H9 (cell line): ENCODE results near the gene GORASP1. TPM values are rescaled to one million over a fixed set of nuclear protein-coding genes. Genes with fewer than 3 reads are reported as not detected.

ENCODE experiments used
- DNase-seq: peaks from one replicate; pipeline ENCODE4 v3.0.0-alpha.2; 2017
- H2AFZ ChIP-seq: one replicate; pipeline ENCODE4 v1.6.1; 2013; ENCODE audit warnings: mild to moderate bottlenecking, low read length, control low read depth, moderate library complexity
- H2AK5ac ChIP-seq: 2 replicates; pipeline ENCODE4 v1.6.1; 2013; ENCODE audit warnings: low read length, control low read depth, mixed read lengths; ENCODE audit not compliant: insufficient read length
- H2BK120ac ChIP-seq: one replicate; pipeline ENCODE4 v1.6.1; 2013; ENCODE audit warnings: low read depth, mild to moderate bottlenecking, low read length, control low read depth, inconsistent platforms; ENCODE audit not compliant: poor library complexity, severe bottlenecking
- H2BK12ac ChIP-seq: 2 replicates; pipeline ENCODE4 v1.6.1; 2013; ENCODE audit warnings: low read length, control low read depth, mixed read lengths, low read depth; ENCODE audit not compliant: insufficient read length
- H2BK15ac ChIP-seq: 2 replicates; pipeline ENCODE4 v1.6.1; 2013; ENCODE audit warnings: low read depth, low read length, control low read depth
- H2BK20ac ChIP-seq: one replicate; pipeline ENCODE4 v1.6.1; 2013; ENCODE audit warnings: low read depth, mild to moderate bottlenecking, low read length, control low read depth, inconsistent platforms; ENCODE audit not compliant: poor library complexity, severe bottlenecking
- H2BK5ac ChIP-seq: 2 replicates; pipeline ENCODE4 v1.6.1; 2013; ENCODE audit warnings: low read length, control low read depth, mixed read lengths; ENCODE audit not compliant: insufficient read length
- H3K14ac ChIP-seq: 2 replicates; pipeline ENCODE4 v1.6.1; 2013; ENCODE audit warnings: low read length, control low read depth; ENCODE audit not compliant: insufficient read depth
- H3K18ac ChIP-seq: 2 replicates; pipeline ENCODE4 v1.6.1; 2013; ENCODE audit warnings: low read depth, mild to moderate bottlenecking, mixed read lengths, low read length, control low read depth; ENCODE audit not compliant: insufficient read length
- H3K23ac ChIP-seq: 2 replicates; pipeline ENCODE4 v1.6.1; 2013; ENCODE audit warnings: low read length, control low read depth, mixed read lengths, low read depth; ENCODE audit not compliant: insufficient read length
- H3K23me2 ChIP-seq: 2 replicates; pipeline ENCODE4 v1.6.1; 2013; ENCODE audit warnings: low read depth, mild to moderate bottlenecking, mixed read lengths, low read length, control low read depth; ENCODE audit not compliant: insufficient read length, poor library complexity, severe bottlenecking
- H3K27ac ChIP-seq: 2 replicates; pipeline ENCODE4 v1.5.1; 2013; ENCODE audit warnings: low read length, control low read depth, mixed read lengths, low read depth; ENCODE audit not compliant: insufficient read length
- H3K27me3 ChIP-seq: 2 replicates; pipeline ENCODE4 v1.6.1; 2013; ENCODE audit warnings: low read length, control low read depth, inconsistent platforms; ENCODE audit not compliant: insufficient read depth
- H3K4ac ChIP-seq: 2 replicates; pipeline ENCODE4 v1.6.1; 2013; ENCODE audit warnings: low read depth, mild to moderate bottlenecking, control low read depth, inconsistent platforms, low read length, moderate library complexity
- H3K4me1 ChIP-seq: 2 replicates; pipeline ENCODE4 v1.6.1; 2013; ENCODE audit warnings: low read length, control low read depth, inconsistent platforms; ENCODE audit not compliant: insufficient read depth
- H3K4me2 ChIP-seq: 2 replicates; pipeline ENCODE4 v1.6.1; 2013; ENCODE audit warnings: low read length, control low read depth, mixed read lengths; ENCODE audit not compliant: insufficient read length, insufficient read depth
- H3K56ac ChIP-seq: 2 replicates; pipeline ENCODE4 v1.6.1; 2013; ENCODE audit warnings: low read depth, mild to moderate bottlenecking, mixed read lengths, low read length, control low read depth; ENCODE audit not compliant: insufficient read length
- H3K79me1 ChIP-seq: 2 replicates; pipeline ENCODE4 v1.6.1; 2013; ENCODE audit warnings: low read depth, mild to moderate bottlenecking, moderate library complexity, low read length, control low read depth, inconsistent platforms; ENCODE audit not compliant: insufficient read depth, poor library complexity, severe bottlenecking
- H3K79me2 ChIP-seq: 2 replicates; pipeline ENCODE4 v1.6.1; 2013; ENCODE audit warnings: low read length, control low read depth, inconsistent platforms; ENCODE audit not compliant: insufficient read depth
- H3K9ac ChIP-seq: 2 replicates; pipeline ENCODE4 v1.6.1; 2013; ENCODE audit warnings: low read length, control low read depth, mixed read lengths; ENCODE audit not compliant: insufficient read length; ENCODE audit errors: extremely low read depth
- H3K9me3 ChIP-seq: one replicate; pipeline ENCODE4 v1.6.1; 2013; ENCODE audit warnings: low read depth, low read length, inconsistent platforms; ENCODE audit not compliant: control insufficient read depth
- H3T11ph ChIP-seq: one replicate; pipeline ENCODE4 v1.6.1; 2013; ENCODE audit warnings: mild to moderate bottlenecking, low read length, control low read depth, inconsistent platforms
- H4K20me1 ChIP-seq: one replicate; pipeline ENCODE4 v1.6.1; 2013; ENCODE audit not compliant: control insufficient read depth, insufficient read length, insufficient read depth
- H4K5ac ChIP-seq: 2 replicates; pipeline ENCODE4 v1.6.1; 2013; ENCODE audit warnings: low read depth, mild to moderate bottlenecking, mixed read lengths, low read length, control low read depth; ENCODE audit not compliant: insufficient read length
- H4K8ac ChIP-seq: replicated peaks from 2 replicates; pipeline ENCODE4 v1.6.1; 2013; ENCODE audit warnings: low read length, control low read depth, mixed read lengths, low read depth; ENCODE audit not compliant: insufficient read length
- H4K91ac ChIP-seq: 2 replicates; pipeline ENCODE4 v1.6.1; 2013; ENCODE audit warnings: low read depth, mild to moderate bottlenecking, moderate library complexity, mixed read lengths, low read length, control low read depth; ENCODE audit not compliant: insufficient read length
- H3K27ac Mint-ChIP-seq, 3 experiments: 2 replicates in 2 of 3; 3 replicates in 1 of 3; pipeline ENCODE4 v1.8.0; 2020 to 2021; ENCODE audit warnings: mixed read lengths in 3 of 3, mild to moderate bottlenecking in 1 of 3, moderate library complexity in 1 of 3
- H3K27me3 Mint-ChIP-seq: 2 replicates; pipeline ENCODE4 v1.8.0; 2021; ENCODE audit warnings: low read depth, mild to moderate bottlenecking, moderate library complexity, mixed read lengths
- H3K36me3 Mint-ChIP-seq, 3 experiments: 2 replicates in 2 of 3; 3 replicates in 1 of 3; pipeline ENCODE4 v1.8.0; 2020 to 2021; ENCODE audit warnings: low read depth in 3 of 3, mixed read lengths in 3 of 3; ENCODE audit not compliant: insufficient read depth in 1 of 3
- H3K4me1 Mint-ChIP-seq, 2 experiments: 2 replicates each; pipeline ENCODE4 v1.8.0; 2020; ENCODE audit warnings: mixed read lengths in 2 of 2
- H3K4me3 Mint-ChIP-seq, 2 experiments: 2 replicates in 1 of 2; 3 replicates in 1 of 2; pipeline ENCODE4 v1.8.0; 2020 to 2021; ENCODE audit warnings: mild to moderate bottlenecking in 2 of 2, mixed read lengths in 2 of 2, moderate library complexity in 1 of 2
- H3K9me3 Mint-ChIP-seq, 2 experiments: 2 replicates in 1 of 2; 3 replicates in 1 of 2; pipeline ENCODE4 v1.8.0; 2020; ENCODE audit warnings: mild to moderate bottlenecking in 2 of 2, mixed read lengths in 2 of 2, moderate library complexity in 1 of 2
- total RNA-seq: library from RNA; stranded (reverse); gene quantifications from 2 replicates; pipeline ENCODE4 v1.2.1, GENCODE V29; 2021
- TF ChIP-seq, protein P1 (sequence below): fragments of 200-600 bp; sonication (generic); conservative IDR thresholded peaks from 3 replicates; pipeline ENCODE4 v1.8.0; 2021; ENCODE audit warnings: antibody characterized with exemption, mild to moderate bottlenecking

GORASP1 gene
- total RNA-seq, 1 experiment from 2014 or later: 37.4 TPM

DNA sequence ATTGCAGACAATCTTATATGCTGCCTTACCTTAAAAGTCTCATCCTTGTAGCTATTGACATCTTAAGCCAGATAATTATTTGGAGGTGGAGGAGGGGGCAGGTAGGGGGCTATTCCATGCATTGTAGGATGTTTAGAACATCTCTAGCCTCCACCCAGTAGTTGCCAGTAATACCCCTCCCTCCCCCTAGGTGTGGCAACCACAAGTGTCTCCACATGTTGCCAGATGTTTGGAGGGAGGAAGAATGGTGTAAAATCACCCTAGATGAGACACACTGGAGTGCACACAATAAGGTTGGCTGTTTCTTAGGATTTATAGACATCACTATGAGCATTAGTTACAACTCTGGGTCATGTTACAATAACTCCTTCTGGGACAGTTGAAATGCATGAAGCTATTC lies 27.4 kb downstream of the GORASP1 start:
- Mint-ChIP-seq H3K4me1 (no peaks in the 10 kb centered on the region), H3K27me3 (no peaks in the 10 kb centered on the region), H3K27ac (no peak overlapping the region), H3K9me3 (no peaks in the 10 kb centered on the region), H3K4me3 (no peak overlapping the region), H3K36me3 (peaks cover 20 to 49% (median 46%) of the 10 kb centered on the region in 3 experiments; a peak in 6 of 7 replicates)
- Histone ChIP-seq H4K20me1 (no peaks in the 10 kb centered on the region), H3K79me1 (no peaks in the 10 kb centered on the region), H2BK12ac (no peak overlapping the region), H3K14ac (no peak overlapping the region), H3K9me3 (no peaks in the 10 kb centered on the region), H4K91ac (no peak overlapping the region), H2BK120ac (no peak overlapping the region), H3K23ac (no peak overlapping the region), H3K56ac (no peak overlapping the region), H4K8ac (no peak overlapping the region), H2AK5ac (no peak overlapping the region), H3K18ac (no peak overlapping the region), H3K9ac (no peak overlapping the region), H3K79me2 (no peaks in the 10 kb centered on the region), H3K4me2 (no peak overlapping the region), H2BK5ac (no peak overlapping the region), H3K27me3 (no peaks in the 10 kb centered on the region), H2BK15ac (no peak overlapping the region), H4K5ac (no peak overlapping the region), H3K4ac (no peak overlapping the region), H2AFZ (no peak overlapping the region), H3K27ac (no peak overlapping the region), H3K23me2 (no peaks in the 10 kb centered on the region), H3K4me1 (no peaks in the 10 kb centered on the region), H2BK20ac (no peak overlapping the region), H3T11ph (no peak overlapping the region)
- DNase-seq: no peak
- TF ChIP-seq, protein P1, sequence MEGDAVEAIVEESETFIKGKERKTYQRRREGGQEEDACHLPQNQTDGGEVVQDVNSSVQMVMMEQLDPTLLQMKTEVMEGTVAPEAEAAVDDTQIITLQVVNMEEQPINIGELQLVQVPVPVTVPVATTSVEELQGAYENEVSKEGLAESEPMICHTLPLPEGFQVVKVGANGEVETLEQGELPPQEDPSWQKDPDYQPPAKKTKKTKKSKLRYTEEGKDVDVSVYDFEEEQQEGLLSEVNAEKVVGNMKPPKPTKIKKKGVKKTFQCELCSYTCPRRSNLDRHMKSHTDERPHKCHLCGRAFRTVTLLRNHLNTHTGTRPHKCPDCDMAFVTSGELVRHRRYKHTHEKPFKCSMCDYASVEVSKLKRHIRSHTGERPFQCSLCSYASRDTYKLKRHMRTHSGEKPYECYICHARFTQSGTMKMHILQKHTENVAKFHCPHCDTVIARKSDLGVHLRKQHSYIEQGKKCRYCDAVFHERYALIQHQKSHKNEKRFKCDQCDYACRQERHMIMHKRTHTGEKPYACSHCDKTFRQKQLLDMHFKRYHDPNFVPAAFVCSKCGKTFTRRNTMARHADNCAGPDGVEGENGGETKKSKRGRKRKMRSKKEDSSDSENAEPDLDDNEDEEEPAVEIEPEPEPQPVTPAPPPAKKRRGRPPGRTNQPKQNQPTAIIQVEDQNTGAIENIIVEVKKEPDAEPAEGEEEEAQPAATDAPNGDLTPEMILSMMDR: no peak; the same call in 2 of the 3 replicates
